NCI-H82 (cell line): ENCODE data around the gene RITA1.

ENCODE experiments used
- DNase-seq: peaks from one replicate; lab custom pipeline; 2025; lab: John Stamatoyannopoulos, UW

RITA1 gene

GRCh38 chr12:113152835-113153814 is 32.4 kb upstream of the RITA1 start:
- DNase-seq = peak; percentile 85

DNA sequence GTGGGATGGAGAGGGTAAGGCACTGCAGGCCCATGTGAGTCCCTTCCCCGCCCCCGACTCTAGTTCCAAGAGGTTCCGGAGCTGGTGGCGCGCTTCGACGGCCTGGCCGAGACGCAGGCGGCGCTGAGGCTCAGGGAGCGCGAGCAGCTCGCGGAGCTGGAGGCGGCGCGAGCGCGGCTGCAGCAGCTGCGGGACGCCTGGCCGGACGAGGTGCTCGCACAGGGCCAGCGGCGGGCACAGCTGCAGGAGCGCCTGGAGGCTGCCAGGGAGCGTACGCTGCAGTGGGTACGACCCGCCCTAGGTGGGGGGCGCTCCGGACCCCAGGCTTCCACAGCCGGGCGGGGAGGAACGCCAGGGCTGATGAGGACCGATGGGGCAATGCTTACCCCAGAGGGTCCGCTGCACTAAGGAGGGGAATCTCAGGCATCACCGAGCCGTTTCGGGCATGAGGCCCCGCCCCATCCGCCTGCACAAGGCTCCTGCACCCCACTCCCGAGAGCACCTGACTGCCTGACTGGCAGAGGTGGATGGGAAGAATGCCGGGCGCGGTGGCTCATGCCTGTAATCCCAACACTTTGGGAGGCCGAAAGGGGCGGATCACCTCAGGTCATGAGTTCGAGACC is 31.1 kb upstream of the RITA1 start:
- peak; percentile 32 for DNase-seq

GRCh38 chr12:113155060-113155459 is 30.5 kb upstream of the RITA1 start:
- DNase-seq = no peak

GRCh38 chr12:113155646-113156045 is 29.9 kb upstream of the RITA1 start:
- no peak for DNase-seq

DNA sequence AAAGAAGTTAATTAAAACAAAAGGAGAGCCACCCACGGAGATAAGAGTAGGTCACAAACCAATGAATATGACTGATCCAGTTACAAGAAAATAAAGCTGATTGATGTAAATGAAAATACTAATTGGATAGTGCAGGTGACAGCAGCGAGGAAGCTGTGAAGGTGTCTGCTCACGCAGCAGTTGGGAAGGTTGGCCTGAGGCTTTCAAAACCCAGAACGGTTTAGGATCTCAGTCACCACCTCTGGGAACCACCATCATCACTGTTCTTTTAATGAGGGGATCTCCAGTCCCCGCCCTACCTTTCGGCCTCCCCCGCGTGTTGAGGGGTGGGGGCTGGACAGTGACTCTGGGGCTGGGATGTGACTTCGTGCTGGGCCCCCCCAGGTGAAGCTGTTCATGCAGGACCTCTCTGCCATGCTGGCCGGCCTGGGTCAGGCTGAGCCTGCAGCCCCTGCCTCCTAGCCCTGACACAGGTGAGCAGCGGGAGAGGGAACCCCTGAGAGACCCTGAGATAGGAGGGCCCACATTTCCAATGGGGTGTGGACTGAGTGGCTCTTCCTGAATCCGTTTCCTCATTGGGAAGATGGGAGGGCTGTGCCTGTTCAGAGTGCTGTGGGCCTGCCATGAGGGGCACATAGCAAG is 28.2 kb upstream of the RITA1 start:
- DNase-seq = peak; percentile 56

- DNase-seq = no peak
Observed at GRCh38 chr12:113158439-113159203, 26.9 kb upstream of the RITA1 start.

GRCh38 chr12:113159937-113160336 is 25.6 kb upstream of the RITA1 start:
- no peak for DNase-seq

DNA sequence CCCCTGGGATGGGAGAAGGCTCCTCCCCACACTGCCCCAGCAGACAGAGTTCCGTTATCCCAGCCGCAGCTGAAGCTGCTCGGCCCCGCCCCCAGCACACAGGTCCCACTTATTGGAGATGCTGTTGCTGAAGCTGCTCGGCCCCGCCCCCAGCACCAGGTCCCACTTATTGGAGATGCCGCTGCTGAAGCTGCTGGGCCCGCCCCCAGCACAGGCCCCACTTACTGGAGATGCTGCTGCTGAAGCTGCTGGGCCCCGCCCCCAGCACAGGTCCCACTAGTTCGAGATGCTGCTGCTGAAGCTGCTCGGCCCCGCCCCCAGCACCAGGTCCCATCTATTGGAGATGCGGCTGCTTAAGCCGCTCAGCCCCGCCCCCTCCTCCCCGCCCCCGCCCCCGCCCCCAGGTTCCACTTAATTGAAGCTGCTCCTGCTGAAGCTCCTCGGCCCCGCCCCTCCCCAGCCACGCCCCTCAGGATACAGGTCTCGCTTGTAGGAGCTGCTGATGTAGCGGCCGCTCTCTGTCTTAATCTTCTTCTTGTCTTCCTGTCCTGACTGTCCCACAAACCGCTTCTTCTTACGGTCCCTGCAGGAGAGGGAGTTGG is 24.0 kb upstream of the RITA1 start:
- peak; percentile 99 for DNase-seq

DNA sequence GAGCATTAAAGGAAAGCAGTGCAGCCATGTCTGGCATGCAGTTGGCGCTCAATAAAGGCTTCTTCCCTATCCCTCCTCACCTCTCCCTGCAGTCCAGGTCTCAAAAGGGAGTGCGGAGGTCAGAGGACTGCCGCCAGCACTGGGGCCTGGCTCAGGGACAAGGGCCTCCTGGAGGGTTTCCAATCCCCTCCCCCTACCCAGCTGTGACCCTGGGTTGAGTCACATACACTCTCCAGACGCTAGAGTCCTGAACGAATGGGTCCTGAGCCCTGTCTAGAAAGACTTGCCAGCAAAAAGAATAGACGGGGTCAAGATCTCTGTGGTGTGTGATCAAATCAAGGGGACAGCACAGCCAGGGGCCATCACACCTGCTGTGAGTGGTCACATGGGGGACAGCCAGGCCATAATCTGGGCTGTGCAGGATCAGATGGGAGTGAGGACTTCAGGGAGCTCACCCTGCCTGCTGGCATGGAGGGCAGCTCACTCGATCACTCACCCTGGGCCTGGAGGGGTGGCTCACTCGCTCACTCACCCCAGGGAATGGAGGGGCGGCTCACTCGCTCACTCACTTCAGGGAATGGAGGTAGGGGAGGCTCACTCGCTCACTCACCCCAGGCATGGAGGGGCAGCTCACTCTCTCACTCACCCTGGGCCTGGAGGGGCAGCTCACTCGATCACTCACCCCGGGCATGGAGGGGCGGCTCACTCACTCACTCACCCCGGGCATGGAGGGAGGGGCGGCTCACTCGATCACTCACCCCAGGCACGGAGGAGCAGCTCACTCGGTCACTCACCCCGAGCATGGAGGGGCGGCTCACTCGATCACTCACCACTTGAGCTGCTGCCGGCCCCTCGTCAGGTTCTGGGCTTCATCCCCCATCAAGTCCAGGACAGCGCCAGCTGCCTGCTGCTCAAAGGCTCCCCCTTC is 23.2 kb upstream of the RITA1 start:
- DNase-seq = peak; percentile 87

DNA sequence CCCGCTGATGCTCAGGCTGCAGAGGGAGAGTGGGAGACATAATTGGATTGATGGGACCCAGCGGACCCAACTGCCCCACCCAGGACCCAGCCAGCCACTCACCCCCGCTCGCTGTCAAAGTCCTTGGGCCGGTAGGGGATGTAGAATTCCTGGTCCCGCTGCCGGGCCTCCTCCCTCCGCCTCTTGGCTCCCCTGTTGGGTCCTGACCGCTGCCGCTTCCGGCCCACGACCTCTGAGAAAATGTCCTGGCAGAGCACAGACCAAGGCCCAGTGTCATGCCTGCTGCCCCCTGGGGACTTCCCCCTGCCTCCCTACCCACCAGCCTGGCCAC is 22.5 kb upstream of the RITA1 start:
- DNase-seq = peak; percentile 81

- DNase-seq = no peak
Observed at GRCh38 chr12:113164014-113164413, 21.5 kb upstream of the RITA1 start.

GRCh38 chr12:113165521-113166450 is 19.7 kb upstream of the RITA1 start:
- no peak for DNase-seq

- no peak for DNase-seq
Observed at GRCh38 chr12:113167868-113168267, 17.7 kb upstream of the RITA1 start.

- DNase-seq = no peak
Observed at GRCh38 chr12:113169697-113170096, 15.8 kb upstream of the RITA1 start.

GRCh38 chr12:113170457-113170856 is 15.1 kb upstream of the RITA1 start:
- no peak for DNase-seq

DNA sequence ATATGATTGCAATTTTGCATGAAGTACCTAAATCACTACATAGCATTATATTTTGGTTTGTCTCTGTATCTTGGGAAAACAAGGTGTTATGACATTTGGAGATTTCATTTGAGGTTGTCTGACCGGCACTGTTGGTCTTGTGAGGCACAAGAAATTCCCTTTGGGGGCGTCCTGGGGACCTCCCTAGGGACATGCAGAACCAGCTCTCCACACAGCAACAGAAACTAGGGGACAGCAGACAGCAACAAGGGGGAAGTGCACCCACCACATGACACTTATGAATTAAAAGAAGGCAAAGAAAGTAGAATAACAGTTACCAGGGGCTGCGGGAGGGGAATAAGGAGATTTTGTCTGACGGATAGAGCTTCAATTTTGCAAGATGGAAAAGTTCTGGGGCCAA is 14.6 kb upstream of the RITA1 start:
- DNase-seq = no peak

DNA sequence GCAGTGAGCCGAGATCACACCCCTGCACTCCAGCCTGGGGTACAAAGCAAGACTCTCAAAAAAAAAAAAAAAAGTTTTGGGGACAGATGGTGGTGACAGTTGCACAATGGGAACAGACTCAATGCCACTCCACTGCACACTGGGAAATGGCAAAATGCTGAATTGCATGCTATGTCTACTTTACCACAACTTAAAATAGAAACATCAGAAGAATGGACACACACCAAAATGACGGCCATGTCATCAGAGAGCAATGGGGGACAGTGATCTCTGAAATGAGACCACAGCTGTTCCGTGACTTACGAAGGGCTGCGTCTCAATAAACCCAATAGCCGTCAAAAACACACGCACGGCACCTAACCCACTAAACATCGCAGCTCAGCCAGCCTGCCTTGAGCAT is 14.0 kb upstream of the RITA1 start:
- DNase-seq = no peak

GRCh38 chr12:113172185-113172584 is 13.3 kb upstream of the RITA1 start:
- DNase-seq = no peak

GRCh38 chr12:113173081-113173698 is 12.3 kb upstream of the RITA1 start:
- no peak for DNase-seq
